Hepatocyte (in vitro differentiated cells): Measurements from ENCODE around the gene OSBPL10.
"Not testable (repeated sequence)": the region's sequence is repeated elsewhere in the genome, so short reads cannot be mapped to it uniquely, and the experiment has no call there.

Source experiments
- CTCF ChIP-seq: fragments of 200-600 bp; sonication (generic); IDR thresholded peaks from 2 replicates; pipeline ENCODE4 v1.5.1; 2016; ENCODE audit warnings: antibody characterized with exemption, mild to moderate bottlenecking; ENCODE audit not compliant: poor library complexity
- EZH2 ChIP-seq: fragments of 200-600 bp; sonication (generic); IDR thresholded peaks from 2 replicates; pipeline ENCODE4 v1.6.1; 2016; ENCODE audit warnings: antibody characterized with exemption, mild to moderate bottlenecking, borderline replicate concordance
- EZH2phosphoT487 ChIP-seq: fragments of 200-600 bp; sonication (generic); IDR thresholded peaks from one replicate; pipeline ENCODE4 v1.6.1; 2018; ENCODE audit warnings: antibody characterized with exemption, mild to moderate bottlenecking, low read depth, moderate library complexity; ENCODE audit not compliant: unreplicated experiment, severe bottlenecking

GRCh38 chr3:31860642-31861041 is 120.4 kb downstream of the OSBPL10 start:
- TF ChIP-seq CTCF, EZH2, EZH2phosphoT487: not testable (repeated sequence)
